HL-60/S4 (cell line): Measurements from ENCODE around the gene SELPLG.

Source experiments
- in situ Hi-C: fragments of 300-500 bp; cut with MboI; formaldehyde crosslinking; loops from 2 replicates; pipeline ENCODE4 v1.14.3; 2022; ENCODE audit warnings: low sequenced_read_pairs

The SELPLG gene

DNA sequence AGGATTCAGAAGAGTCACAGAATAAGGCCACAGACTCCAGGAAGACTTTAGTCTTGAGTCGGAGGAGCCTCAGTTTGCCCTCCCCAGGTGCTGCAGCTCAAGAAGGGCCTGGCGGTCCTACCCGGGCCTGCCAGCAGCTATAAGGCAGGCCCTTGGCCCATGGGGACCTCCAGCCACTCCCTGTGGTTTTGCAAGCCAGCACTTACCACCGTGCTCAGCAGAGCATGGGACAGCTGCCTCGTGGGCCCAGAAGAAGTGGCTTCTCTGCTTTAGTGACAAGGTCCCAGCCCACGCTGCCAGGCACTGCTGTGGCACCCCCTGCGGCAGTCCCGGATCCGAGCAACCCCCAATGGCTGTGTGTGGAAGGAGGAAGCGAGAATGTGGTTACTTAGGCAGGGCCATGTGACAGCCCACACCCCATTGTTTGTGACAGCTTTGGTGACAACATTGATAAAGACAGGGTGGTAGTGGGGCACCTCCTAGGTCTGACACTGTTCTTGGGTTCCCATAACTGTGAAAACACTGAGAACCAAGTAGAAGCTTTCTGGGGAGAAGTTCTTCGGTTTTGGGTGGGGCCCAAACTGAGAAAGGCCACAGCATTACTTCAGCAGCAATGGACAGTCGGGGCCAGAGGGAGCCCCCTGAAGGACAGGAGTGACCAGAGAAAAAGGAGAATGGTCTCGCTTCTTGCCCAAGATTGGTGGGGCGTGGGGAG is at the start of gene SELPLG:
TSS of gene SELPLG (minus strand) at position 361 of the 715 bp plus-strand sequence. CDS start 9,587 bp downstream, outside the sequence.
- in situ Hi-C loops = no loop called here

DNA sequence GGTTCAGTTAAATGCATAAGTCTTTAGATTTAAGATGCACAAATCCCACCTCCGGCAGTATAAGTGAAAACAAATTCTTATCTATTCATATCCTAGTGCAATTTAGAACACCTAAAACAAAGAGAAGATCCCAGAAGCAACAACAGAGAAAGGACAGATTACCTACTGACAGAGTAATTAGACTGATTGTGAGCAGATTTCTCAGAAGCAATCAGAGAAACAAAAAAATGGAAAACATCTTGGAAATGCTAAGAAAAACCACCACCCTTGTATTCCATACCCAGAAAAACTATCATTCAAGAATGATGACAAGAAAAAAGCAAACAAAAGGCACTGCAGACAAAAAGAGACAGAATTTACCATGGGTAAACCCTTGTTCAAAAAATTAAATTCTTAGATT is 47.6 kb upstream of the SELPLG start:
- in situ Hi-C loops = no loop called here

GRCh38 chr12:108679106-108679681 is 45.5 kb upstream of the SELPLG start:
- in situ Hi-C loops = no loop called here

DNA sequence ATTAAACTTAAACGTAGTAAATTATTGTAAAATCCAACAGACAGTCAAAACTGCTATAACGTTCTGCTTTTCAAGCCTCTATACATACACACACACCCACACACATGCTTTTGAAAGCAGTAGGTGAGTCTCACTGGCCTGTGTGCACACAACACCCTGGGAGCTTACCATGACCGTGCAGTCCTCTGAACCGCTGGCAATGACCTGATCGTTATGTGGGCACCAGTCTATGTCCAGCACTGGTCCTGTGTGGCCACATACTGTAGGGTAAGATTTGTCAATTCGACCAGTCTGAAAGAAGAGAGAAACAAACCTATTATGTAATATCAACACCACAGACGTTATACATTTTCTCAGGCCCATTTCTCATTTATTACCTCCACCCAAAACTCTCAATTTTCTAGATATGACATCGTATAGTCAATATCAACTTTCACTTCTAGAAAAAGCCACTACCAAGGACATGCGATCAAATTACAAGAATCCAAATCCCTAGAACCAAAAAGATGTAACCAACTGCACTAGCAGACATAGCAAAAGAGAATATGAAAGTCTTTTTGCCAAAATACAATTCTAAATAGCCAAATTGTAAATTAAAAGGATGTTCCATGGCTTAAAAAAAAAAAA is 44.5 kb upstream of the SELPLG start:
- in situ Hi-C loops = no loop called here

GRCh38 chr12:108677381-108677780 is 43.7 kb upstream of the SELPLG start:
- in situ Hi-C loops = no loop called here

DNA sequence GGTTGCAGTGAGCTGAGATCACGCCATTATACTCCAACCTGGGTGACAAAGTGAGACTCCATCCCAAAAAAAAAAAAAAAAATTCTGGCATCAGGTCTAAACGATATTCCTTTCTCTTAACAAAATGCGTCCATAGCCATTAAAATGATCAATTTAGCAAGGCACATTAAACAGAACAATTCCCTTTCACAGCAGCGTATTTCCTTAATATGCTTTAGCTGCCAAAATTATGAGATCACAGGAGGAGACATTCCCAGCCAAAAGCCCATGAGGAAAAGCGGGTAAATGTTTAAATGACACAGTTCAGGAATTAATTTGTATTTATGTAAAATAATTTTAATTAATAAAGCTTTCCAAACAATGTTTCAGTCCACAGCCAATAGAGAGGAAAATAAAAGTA is 43.0 kb upstream of the SELPLG start:
- in situ Hi-C loops = no loop called here

DNA sequence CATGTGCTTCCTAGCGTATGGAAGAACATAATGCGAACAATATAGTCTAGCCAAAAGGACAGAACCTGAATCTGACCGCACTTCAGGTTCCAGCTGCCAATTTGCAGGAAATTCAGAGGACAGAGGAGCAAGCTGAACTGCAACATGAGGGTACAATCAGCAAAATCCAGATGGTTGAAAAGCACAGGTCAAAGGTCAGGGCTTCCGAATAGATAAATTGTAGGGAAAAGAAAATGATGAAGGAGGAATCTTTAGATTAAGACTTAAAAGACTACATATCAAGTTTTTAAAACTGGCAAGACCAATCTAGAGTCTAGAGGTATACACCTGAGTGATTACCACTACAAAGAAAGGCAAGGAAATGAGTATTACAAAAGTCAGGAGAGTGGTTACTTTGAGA is 42.1 kb upstream of the SELPLG start:
- in situ Hi-C loops = no loop called here

DNA sequence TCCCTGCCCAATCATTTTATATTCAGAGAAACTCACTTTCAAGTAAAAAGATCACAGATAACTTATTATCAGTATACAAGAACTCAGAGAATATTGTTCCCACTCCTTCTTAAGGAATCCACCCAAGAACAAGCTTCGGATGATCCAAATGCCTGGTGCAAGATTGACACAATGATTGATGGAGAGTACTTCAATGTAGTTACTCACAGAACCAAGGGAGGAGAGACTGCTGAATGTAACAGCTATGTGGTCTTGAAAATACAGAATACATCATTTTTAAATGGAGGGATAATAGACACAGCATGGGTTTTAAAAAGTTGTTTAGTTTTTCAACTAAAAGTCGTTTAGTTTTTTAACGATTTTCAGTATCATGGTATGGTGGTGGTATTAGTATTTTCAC is 38.4 kb upstream of the SELPLG start:
- in situ Hi-C loops = loop anchor here (25.0 kb wide), 1 partner anchor 290 kb away; no protein-coding TSS in a partner anchor

DNA sequence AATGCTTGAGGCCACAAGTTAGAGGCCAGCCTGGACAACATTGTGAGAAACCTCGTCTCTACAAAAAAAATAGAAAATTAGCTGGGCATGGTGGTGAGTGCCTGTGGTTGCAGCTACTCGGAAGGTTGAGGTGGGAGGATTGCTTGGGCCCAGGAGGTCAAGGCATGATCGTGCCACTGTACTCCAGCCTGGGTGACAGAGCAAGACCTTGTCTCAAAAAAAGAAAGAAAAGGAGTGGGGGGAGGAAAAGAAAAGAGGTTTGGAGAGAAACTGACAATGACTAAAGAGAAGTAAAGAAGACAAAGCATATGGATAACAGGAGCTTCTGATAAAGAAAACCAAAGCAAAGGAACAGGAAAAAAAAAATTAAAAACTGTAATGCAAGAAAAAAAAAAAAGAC is 37.4 kb upstream of the SELPLG start:
- in situ Hi-C loops = loop anchor here (25.0 kb wide), 1 partner anchor 291 kb away; no protein-coding TSS in a partner anchor

- in situ Hi-C loops = loop anchor here (25.0 kb wide), 1 partner anchor 292 kb away; no protein-coding TSS in a partner anchor
These were observed 36.5 kb upstream of the SELPLG start for GRCh38 chr12:108670066-108670631.

- in situ Hi-C loops = loop anchor here (25.0 kb wide), 1 partner anchor 294 kb away; no protein-coding TSS in a partner anchor
These were observed 34.8 kb upstream of the SELPLG start for GRCh38 chr12:108668542-108668941.

DNA sequence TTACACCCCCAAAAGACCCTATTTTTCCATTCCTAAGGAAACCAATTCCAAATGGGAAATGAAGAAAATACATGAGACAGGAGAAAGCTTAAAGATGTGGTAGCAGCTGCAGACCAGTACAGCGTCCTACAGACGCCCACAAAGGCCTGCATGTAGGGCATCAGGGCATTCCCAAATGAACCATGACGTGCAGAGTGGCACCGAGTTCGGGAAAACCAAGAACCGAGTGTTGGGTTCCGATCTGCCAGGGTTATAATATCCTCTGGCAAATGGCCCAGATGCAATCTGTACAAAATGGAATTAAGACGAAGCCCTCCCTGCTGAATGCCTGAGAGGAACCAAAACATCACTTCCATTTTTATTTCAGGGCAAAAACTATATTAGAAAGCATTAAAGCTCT is 34.4 kb upstream of the SELPLG start:
- in situ Hi-C loops = loop anchor here (25.0 kb wide), 1 partner anchor 294 kb away; no protein-coding TSS in a partner anchor

- in situ Hi-C loops = loop anchor here (25.0 kb wide), 1 partner anchor 295 kb away; no protein-coding TSS in a partner anchor
These were observed 33.7 kb upstream of the SELPLG start for GRCh38 chr12:108667349-108667748.

- in situ Hi-C loops = loop anchor here (25.0 kb wide), 1 partner anchor 296 kb away; no protein-coding TSS in a partner anchor
These were observed 32.7 kb upstream of the SELPLG start for GRCh38 chr12:108666401-108666881.

DNA sequence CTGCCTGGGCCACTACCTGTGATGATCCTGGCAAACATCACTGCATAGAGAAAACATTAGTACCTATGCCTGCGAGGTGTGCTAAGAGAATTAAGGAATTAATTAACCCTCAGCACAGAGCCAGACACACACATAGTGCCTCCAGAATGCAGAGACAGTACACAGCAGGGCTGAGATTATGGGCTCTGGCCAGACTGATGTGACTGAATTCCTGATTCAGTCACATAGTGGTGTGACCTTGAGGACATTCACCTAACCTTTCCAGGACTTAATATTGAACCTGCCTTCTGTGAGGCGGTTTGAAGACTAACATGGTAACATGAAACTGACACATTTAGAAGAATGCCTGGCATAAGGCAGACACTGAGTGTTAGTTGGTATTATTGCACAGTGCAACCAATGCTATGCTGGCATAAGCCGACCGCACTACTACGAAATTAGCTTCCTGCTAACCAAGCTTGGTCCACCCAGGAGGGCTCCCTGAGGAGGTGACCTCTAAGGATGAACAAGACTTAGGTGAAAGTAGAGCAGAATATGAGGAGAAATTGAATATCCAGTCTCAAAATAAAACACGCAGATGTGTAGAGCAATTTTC is 32.0 kb upstream of the SELPLG start:
- in situ Hi-C loops = loop anchor here (25.0 kb wide), 1 partner anchor 297 kb away; no protein-coding TSS in a partner anchor

- in situ Hi-C loops = loop anchor here (5.0 to 25.0 kb wide), 2 partner anchors 138 to 298 kb away; no protein-coding TSS in a partner anchor
These were observed 30.9 kb upstream of the SELPLG start for GRCh38 chr12:108664338-108665258.

DNA sequence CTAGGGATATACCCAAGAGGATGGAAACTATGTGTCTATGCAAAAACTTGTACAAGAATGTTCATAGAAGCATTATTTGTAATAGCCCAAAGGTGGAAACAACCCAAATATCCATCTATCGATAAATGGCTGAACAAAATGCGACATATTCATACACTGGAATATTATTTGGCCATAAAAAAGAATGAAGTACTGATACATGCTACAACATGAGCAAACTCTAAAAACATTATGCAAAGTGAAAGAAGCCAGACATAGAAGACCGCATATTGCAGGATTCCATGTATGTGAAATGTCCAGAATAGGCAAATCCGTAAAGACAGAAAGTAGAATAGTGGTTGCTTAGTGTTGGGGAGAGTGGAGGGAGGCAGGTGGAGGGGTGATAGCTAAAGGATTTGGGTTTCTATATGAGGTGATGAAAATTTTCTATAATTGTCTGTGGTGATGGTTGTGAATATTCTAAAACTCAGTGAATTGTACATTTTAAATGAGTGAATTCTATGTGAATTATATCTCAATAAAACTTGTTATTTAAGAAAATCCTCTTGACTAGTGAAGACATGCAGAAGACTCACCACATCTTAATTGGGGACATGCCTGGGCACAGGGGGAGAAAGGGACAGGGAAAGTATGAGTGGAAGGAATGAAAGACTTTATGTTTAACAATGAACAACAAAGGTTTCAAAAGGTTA is 29.8 kb upstream of the SELPLG start:
- in situ Hi-C loops = loop anchor here (5.0 to 25.0 kb wide), 2 partner anchors 139 to 299 kb away; no protein-coding TSS in a partner anchor

- in situ Hi-C loops = loop anchor here (25.0 kb wide), 1 partner anchor 304 kb away; no protein-coding TSS in a partner anchor
These were observed 24.4 kb upstream of the SELPLG start for GRCh38 chr12:108658115-108658514.
